MCF 10A (cell line): ENCODE measurements around the gene RMDN3. TPM values are rescaled to one million over a fixed set of nuclear protein-coding genes. Genes with fewer than 3 reads are reported as not detected.

Source experiments
- BruUV-seq: library from RNA; stranded (reverse); fragments of 400-500 nt; replicated peaks from 2 replicates; lab custom pipeline; 2021; lab: Mats Ljungman, UMichigan
- CTCF ChIA-PET: fragments of 300-600 bp; sonication (Branson Sonifier 250); formaldehyde crosslinking; extraction: SDS; loops from one replicate; lab custom pipeline; 2021; ENCODE audit warnings: antibody characterized with exemption, inconsistent platforms; lab: Yijun Ruan, JAX
- POLR2A ChIA-PET: fragments of 300-600, 350-650 bp; sonication (Branson Sonifier 250); formaldehyde crosslinking; extraction: SDS; loops from one replicate; lab custom pipeline; 2020; ENCODE audit warnings: antibody characterized with exemption, inconsistent platforms; lab: Yijun Ruan, JAX
- DNase-seq: peaks from one replicate; pipeline ENCODE4 v3.0.0-alpha.2; 2018; ENCODE audit not compliant: unreplicated experiment
- H3K27ac Mint-ChIP-seq: one replicate; pipeline ENCODE4 v1.8.0; 2022; ENCODE audit warnings: mild to moderate bottlenecking, low read depth, mixed read lengths; ENCODE audit not compliant: unreplicated experiment
- H3K27me3 Mint-ChIP-seq: one replicate; pipeline ENCODE4 v1.8.0; 2022; ENCODE audit warnings: mixed read lengths; ENCODE audit not compliant: insufficient read depth, unreplicated experiment
- H3K36me3 Mint-ChIP-seq: one replicate; pipeline ENCODE4 v1.8.0; 2022; ENCODE audit warnings: mild to moderate bottlenecking, moderate library complexity, mixed read lengths; ENCODE audit not compliant: insufficient read depth, unreplicated experiment
- H3K4me1 Mint-ChIP-seq: one replicate; pipeline ENCODE4 v1.8.0; 2022; ENCODE audit warnings: mixed read lengths; ENCODE audit not compliant: insufficient read depth, unreplicated experiment
- H3K4me3 Mint-ChIP-seq: one replicate; pipeline ENCODE4 v1.8.0; 2022; ENCODE audit warnings: mild to moderate bottlenecking, moderate library complexity, mixed read lengths; ENCODE audit not compliant: unreplicated experiment
- H3K9me3 Mint-ChIP-seq: one replicate; pipeline ENCODE4 v1.8.0; 2022; ENCODE audit warnings: mixed read lengths; ENCODE audit not compliant: unreplicated experiment
- intact Hi-C: fragments of 100-400 bp; cut with micrococcal nuclease; formaldehyde crosslinking; loops from 2 replicates; pipeline ENCODE4 v1.14.1; 2022
- total RNA-seq: library from RNA; stranded (reverse); gene quantifications from 2 replicates; pipeline ENCODE4 v1.2.3, GENCODE V29; 2022
- TF ChIP-seq, protein P1 (sequence below): fragments of 200-600 bp; IDR thresholded peaks from one replicate; pipeline ENCODE4 v1.8.0; 2022; ENCODE audit warnings: antibody characterized with exemption, mild to moderate bottlenecking; ENCODE audit not compliant: unreplicated experiment

RMDN3 gene
- total RNA-seq, 1 experiment from 2014 or later = 36.1 TPM

DNA sequence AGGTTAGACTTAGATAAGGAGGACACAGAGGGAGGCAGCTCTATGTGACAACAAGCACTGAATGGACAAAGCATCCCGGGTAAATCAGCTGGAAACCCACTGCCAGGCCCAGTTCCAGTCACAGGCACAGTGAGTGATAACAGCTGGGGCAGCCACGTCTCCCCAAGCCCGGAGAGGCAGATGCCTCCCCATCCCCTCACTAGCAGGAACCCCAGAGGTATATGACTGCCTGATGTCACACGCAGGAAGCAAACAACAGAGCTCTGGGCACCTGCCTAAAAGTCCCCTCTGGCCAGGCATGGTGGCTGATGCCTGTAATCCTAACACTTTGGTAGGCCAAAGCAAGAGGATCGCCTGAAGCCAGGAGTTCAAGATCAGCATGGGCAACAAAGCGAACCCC lies 32.9 kb upstream of the RMDN3 start:
- Mint-ChIP-seq H3K4me1 (peaks cover 34% of the 10 kb centered on the region), H3K27ac (peak overlapping the region; percentile 63), H3K9me3 (no peaks in the 10 kb centered on the region), H3K4me3 (no peak overlapping the region), H3K36me3 (peaks cover 13% of the 10 kb centered on the region), H3K27me3 (no peaks in the 10 kb centered on the region)
- TF ChIP-seq, protein P1, sequence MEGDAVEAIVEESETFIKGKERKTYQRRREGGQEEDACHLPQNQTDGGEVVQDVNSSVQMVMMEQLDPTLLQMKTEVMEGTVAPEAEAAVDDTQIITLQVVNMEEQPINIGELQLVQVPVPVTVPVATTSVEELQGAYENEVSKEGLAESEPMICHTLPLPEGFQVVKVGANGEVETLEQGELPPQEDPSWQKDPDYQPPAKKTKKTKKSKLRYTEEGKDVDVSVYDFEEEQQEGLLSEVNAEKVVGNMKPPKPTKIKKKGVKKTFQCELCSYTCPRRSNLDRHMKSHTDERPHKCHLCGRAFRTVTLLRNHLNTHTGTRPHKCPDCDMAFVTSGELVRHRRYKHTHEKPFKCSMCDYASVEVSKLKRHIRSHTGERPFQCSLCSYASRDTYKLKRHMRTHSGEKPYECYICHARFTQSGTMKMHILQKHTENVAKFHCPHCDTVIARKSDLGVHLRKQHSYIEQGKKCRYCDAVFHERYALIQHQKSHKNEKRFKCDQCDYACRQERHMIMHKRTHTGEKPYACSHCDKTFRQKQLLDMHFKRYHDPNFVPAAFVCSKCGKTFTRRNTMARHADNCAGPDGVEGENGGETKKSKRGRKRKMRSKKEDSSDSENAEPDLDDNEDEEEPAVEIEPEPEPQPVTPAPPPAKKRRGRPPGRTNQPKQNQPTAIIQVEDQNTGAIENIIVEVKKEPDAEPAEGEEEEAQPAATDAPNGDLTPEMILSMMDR = no peak
- ChIA-PET POLR2A (interaction anchor here (0.8 to 2.2 kb wide), 7 partner anchors 8 to 106 kb away, joined by 3 to 8 read pairs (median 5); partner anchors contain the start of genes C15orf62, RAD51 and VPS18), CTCF (interaction anchor here (0.6 to 1.2 kb wide), 5 partner anchors 18 to 199 kb away, joined by 3 read pairs; partner anchors contain the start of genes C15orf62 and VPS18)
- intact Hi-C loops = no loop called here
- DNase-seq = no peak
- no TSS peak for BruUV-seq

DNA sequence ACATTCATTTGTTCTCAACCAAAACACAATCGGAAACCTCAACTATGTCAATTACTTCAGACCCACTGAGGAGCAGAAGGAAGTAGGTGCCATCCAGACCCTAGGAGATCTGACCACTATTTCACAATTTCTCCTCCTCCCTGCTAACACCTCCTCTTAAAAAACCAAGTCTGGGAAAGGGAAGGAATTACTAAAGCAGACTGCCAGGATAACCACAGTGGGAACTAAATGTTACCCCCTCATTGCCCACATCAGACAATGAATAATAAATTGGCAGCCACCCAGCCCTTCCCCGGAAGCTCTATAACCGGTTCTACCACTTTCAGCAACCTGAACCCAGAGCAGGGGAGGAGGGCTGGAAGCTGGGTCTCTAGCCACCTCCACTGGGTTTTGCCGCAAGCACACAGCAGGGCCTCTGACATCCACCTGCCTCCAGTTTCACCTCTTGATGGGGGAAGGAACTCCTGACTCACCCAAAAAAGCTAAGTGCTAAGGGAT lies 32.3 kb upstream of the RMDN3 start:
- peak; percentile 98 for DNase-seq
- Mint-ChIP-seq H3K27ac (peak overlapping the region; percentile 63), H3K9me3 (no peaks in the 10 kb centered on the region), H3K4me3 (no peak overlapping the region), H3K36me3 (peaks cover 15% of the 10 kb centered on the region), H3K27me3 (no peaks in the 10 kb centered on the region), H3K4me1 (peaks cover 31% of the 10 kb centered on the region)
- ChIA-PET CTCF (interaction anchor here (0.5 to 1.2 kb wide), 3 partner anchors 9 to 117 kb away, joined by 3 read pairs; partner anchors contain the start of gene C15orf62), POLR2A (interaction anchor here (0.8 to 2.2 kb wide), 8 partner anchors 9 to 107 kb away, joined by 3 to 8 read pairs (median 5); partner anchors contain the start of genes C15orf62, RAD51 and VPS18)
- intact Hi-C loops = no loop called here
- TF ChIP-seq, protein P1 = no peak
- BruUV-seq = no TSS peak

DNA sequence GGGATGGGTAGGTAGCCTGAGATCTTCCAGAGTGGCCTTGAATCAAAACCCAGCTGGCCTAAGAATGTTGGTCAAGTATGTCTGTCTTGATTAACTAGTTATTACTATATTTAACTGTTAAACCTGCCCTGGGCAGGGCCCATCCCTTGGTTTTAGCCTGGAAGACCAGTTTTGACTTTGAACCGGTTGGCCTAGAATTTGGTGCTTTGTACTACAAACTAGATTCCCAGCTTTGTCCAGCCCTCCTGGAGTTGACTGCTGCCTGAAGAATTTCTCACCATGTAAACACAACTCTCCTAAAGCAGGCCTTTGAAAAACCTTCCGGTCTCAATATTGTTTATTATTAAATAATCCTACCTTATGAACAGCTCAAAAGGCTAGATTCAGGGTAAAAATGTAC lies 30.8 kb upstream of the RMDN3 start:
- BruUV-seq = no TSS peak
- intact Hi-C loops = loop anchor here (2.0 kb wide), 1 partner anchor 107 kb away; no protein-coding TSS in a partner anchor
- POLR2A ChIA-PET = interaction anchor here (0.9 to 1.5 kb wide), 8 partner anchors 9 to 110 kb away, joined by 3 to 5 read pairs (median 4); partner anchors contain the start of gene SPINT1

DNA sequence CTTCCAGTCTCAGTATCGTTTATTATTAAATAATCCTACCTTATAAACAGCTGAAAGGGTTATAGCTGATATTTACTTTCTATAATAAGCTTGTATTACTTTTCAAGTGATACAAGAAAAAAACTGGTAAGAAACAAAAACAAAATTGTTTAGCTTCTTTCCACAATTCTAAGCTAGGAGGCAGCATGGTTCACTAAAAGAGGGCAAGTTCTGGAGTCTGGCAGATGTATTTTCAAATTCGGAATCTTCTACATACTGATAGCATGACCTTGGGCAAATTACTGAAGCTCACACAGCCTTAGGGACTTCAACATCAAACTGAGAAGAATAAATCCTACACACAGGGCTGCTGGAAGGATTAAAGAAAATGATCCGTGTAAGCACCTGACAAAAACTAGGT lies 30.1 kb upstream of the RMDN3 start:
- ChIA-PET POLR2A (interaction anchor here (1.0 to 1.3 kb wide), 7 partner anchors 21 to 110 kb away, joined by 3 to 5 read pairs (median 4); partner anchors contain the start of gene SPINT1), CTCF (interaction anchor here (0.6 to 2.6 kb wide), 12 partner anchors 9 to 196 kb away, joined by 3 to 10 read pairs (median 4); partner anchors contain the start of genes GCHFR and VPS18)
- peaks cover 27% of the 10 kb centered on the region for H3K4me1 Mint-ChIP-seq
- TF ChIP-seq, protein P1 = no peak
- no peaks in the 10 kb centered on the region for H3K9me3 Mint-ChIP-seq
- BruUV-seq = no TSS peak
- H3K27ac Mint-ChIP-seq = no peak overlapping the region
- peak; percentile 38 for DNase-seq
- no peak overlapping the region for H3K4me3 Mint-ChIP-seq
- peaks cover 12% of the 10 kb centered on the region for H3K36me3 Mint-ChIP-seq
- intact Hi-C loops = loop anchor here (2.0 kb wide), 1 partner anchor 108 kb away; no protein-coding TSS in a partner anchor
- no peaks in the 10 kb centered on the region for H3K27me3 Mint-ChIP-seq

More for the DNA sequence above, 30.8 kb upstream of the RMDN3 start:
- Mint-ChIP-seq H3K36me3 (peaks cover 12% of the 10 kb centered on the region), H3K27me3 (no peaks in the 10 kb centered on the region), H3K4me3 (no peak overlapping the region), H3K4me1 (peaks cover 27% of the 10 kb centered on the region), H3K9me3 (no peaks in the 10 kb centered on the region), H3K27ac (no peak overlapping the region)
- DNase-seq = no peak
- CTCF ChIA-PET = interaction anchor here (0.7 to 2.6 kb wide), 9 partner anchors 9 to 196 kb away, joined by 3 to 10 read pairs (median 5); partner anchors contain the start of gene VPS18
- TF ChIP-seq, protein P1 = no peak
